Caco-2 (cell line): ENCODE results near the gene SH3TC1. TPM values are rescaled to one million over a fixed set of nuclear protein-coding genes. Genes with fewer than 3 reads are reported as not detected.

Experiments
- BruUV-seq: library from RNA; stranded (reverse); fragments of 400-500 nt; replicated peaks from 2 replicates; lab custom pipeline; 2021; lab: Mats Ljungman, UMichigan
- CTCF ChIA-PET: fragments of 300-600 bp; sonication (Branson Sonifier 250); formaldehyde crosslinking; loops from one replicate; lab custom pipeline; 2022; ENCODE audit warnings: antibody characterized with exemption; lab: Charles Lee
- POLR2A ChIA-PET: fragments of 300-600 bp; sonication (Branson Sonifier 250); formaldehyde crosslinking; loops from one replicate; lab custom pipeline; 2022; ENCODE audit warnings: antibody characterized with exemption; lab: Charles Lee
- DNase-seq, 2 experiments: peaks; one replicate each; pipeline versions ENCODE4 v3.0.0 to v3.0.0-alpha.2; 2020 to 2022
- H3K27me3 ChIP-seq: replicated peaks from 2 replicates; pipeline ENCODE4 v1.6.0; 2011; ENCODE audit warnings: low read length; ENCODE audit not compliant: control insufficient read depth, insufficient read depth
- H3K36me3 ChIP-seq: 2 replicates; pipeline ENCODE4 v1.5.1; 2011; ENCODE audit warnings: low read length; ENCODE audit not compliant: control insufficient read depth, insufficient read depth
- H3K4me1 ChIP-seq: fragments of 250-450 bp; sonication (Bioruptor Pico); 2 replicates; pipeline ENCODE4 v1.5.1; 2020; ENCODE audit warnings: mild to moderate bottlenecking
- H3K4me3 ChIP-seq: 2 replicates; pipeline ENCODE4 v1.5.1; 2011; ENCODE audit warnings: low read depth, mild to moderate bottlenecking, control low read depth, low read length
- H3K9me3 ChIP-seq: fragments of 250-450 bp; sonication (Bioruptor Pico); 2 replicates; pipeline ENCODE4 v1.5.1; 2020; ENCODE audit warnings: mild to moderate bottlenecking, moderate library complexity
- H3K27ac Mint-ChIP-seq: one replicate; pipeline ENCODE4 v1.8.0; 2022; ENCODE audit warnings: mixed read lengths; ENCODE audit not compliant: unreplicated experiment
- H3K27me3 Mint-ChIP-seq: one replicate; pipeline ENCODE4 v1.8.0; 2022; ENCODE audit warnings: mixed read lengths; ENCODE audit not compliant: insufficient read depth, unreplicated experiment
- H3K36me3 Mint-ChIP-seq: one replicate; pipeline ENCODE4 v1.8.0; 2022; ENCODE audit warnings: mild to moderate bottlenecking, mixed read lengths; ENCODE audit not compliant: insufficient read depth, unreplicated experiment
- H3K4me1 Mint-ChIP-seq: one replicate; pipeline ENCODE4 v1.8.0; 2022; ENCODE audit warnings: low read depth, mixed read lengths; ENCODE audit not compliant: unreplicated experiment
- H3K4me3 Mint-ChIP-seq: one replicate; pipeline ENCODE4 v1.8.0; 2022; ENCODE audit warnings: mild to moderate bottlenecking, moderate library complexity, mixed read lengths; ENCODE audit not compliant: unreplicated experiment
- H3K9me3 Mint-ChIP-seq: one replicate; pipeline ENCODE4 v1.8.0; 2022; ENCODE audit warnings: mixed read lengths; ENCODE audit not compliant: unreplicated experiment
- CTCF ChIP-seq, 2 experiments: fragments of 200-600 bp in 1 of 2; IDR thresholded peaks; 1 replicate in 1 of 2; 2 replicates in 1 of 2; pipeline versions ENCODE4 v1.5.1 to v1.8.0; 2011 to 2022; ENCODE audit warnings: antibody characterized with exemption in 1 of 2, control low read depth in 1 of 2, inconsistent platforms in 1 of 2, low read depth in 1 of 2, low read length in 1 of 2, mild to moderate bottlenecking in 1 of 2, moderate library complexity in 1 of 2; ENCODE audit not compliant: insufficient read depth in 1 of 2, severe bottlenecking in 1 of 2, unreplicated experiment in 1 of 2
- intact Hi-C: fragments of 100-400 bp; cut with micrococcal nuclease; formaldehyde crosslinking; loops from one replicate; pipeline ENCODE4 v1.10.0; 2022; ENCODE audit not compliant: unreplicated experiment
- total RNA-seq: library from RNA; stranded (reverse); gene quantifications from 2 replicates; pipeline ENCODE4 v1.2.3, GENCODE V29; 2022

SH3TC1 gene
- total RNA-seq, 1 experiment from 2014 or later: 18.6 TPM

DNA sequence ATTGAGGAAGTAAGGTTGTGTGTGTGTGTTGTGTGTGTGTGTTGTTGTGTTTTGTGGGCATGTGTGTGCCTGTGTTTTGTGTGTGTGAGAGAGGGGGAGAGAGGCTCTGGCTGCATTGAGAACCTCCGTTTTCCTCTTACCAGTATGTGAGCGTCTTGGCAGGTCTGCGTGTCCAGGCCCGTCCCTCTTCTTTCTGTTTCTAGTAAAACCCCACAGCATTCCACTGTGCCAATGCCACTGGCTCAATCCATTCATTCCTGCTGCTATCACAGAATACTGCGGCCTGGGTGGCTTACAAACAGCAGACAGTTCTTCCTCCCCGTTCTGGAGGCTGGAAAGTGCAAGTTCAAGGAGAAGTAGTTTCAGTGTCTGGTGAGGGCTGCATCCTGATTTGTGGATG lies 55.0 kb downstream of the SH3TC1 start:
- CTCF ChIA-PET: no interaction called here
- no peaks in the 10 kb centered on the region for H3K9me3 ChIP-seq
- H3K4me1 ChIP-seq: no peaks in the 10 kb centered on the region
- Mint-ChIP-seq H3K27ac (no peak overlapping the region), H3K4me1 (no peaks in the 10 kb centered on the region), H3K36me3 (no peaks in the 10 kb centered on the region), H3K27me3 (no peaks in the 10 kb centered on the region), H3K4me3 (no peak overlapping the region), H3K9me3 (no peaks in the 10 kb centered on the region)
- DNase-seq: no peak
- intact Hi-C loops: no loop called here
- POLR2A ChIA-PET: no interaction called here
- H3K27me3 ChIP-seq: no peaks in the 10 kb centered on the region
- no peaks in the 10 kb centered on the region for H3K36me3 ChIP-seq
- no peak for TF ChIP-seq CTCF (IDR thresholded peaks at IDR 0.05; ENCODE audit: insufficient read depth in 1 of 2, low read depth in 1 of 2, low read length in 1 of 2, severe bottlenecking in 1 of 2, unreplicated experiment in 1 of 2)
- no TSS peak for BruUV-seq
- no peak overlapping the region for H3K4me3 ChIP-seq

DNA sequence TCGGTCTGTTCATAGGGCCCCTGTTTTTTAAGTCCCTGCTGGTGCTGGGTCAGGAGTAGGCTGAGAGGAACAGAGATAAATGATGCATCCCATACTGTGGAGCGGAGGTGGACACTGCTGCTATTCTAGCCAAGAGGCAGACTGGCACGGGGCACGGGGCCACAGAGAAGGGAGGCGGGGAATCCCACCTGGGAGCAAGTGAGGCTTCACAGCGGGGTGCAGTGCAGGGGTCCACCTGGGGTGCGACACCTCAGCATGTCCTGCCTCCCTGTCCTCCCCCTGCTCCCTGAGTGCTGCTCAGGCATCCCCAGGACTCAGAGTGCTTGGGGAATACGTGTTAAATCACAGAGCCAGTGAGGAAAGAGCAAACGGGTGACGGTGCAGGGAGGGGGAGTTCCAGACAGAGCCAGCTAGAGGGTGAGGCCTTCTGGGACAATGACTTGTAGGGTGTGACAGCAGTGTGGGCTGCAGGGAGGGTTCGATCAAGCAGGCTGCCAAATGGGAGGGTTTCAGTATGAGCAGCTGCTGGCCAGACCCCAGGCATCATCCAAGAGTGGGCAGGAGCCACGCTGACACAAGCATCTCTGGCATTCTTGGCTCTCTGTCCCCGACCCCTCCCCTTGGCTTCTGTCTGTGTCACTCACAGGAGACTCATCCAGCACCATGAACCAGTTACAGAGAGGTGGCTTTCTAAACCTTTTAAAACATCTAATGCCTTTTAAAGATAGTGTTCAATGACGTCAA lies 56.8 kb downstream of the SH3TC1 start:
- no peaks in the 10 kb centered on the region for H3K4me1 ChIP-seq
- no peak for TF ChIP-seq CTCF (IDR thresholded peaks at IDR 0.05; ENCODE audit: insufficient read depth in 1 of 2, low read depth in 1 of 2, low read length in 1 of 2, severe bottlenecking in 1 of 2, unreplicated experiment in 1 of 2)
- no TSS peak for BruUV-seq
- H3K27me3 ChIP-seq: no peaks in the 10 kb centered on the region
- Mint-ChIP-seq H3K4me1 (no peaks in the 10 kb centered on the region), H3K27ac (no peak overlapping the region), H3K36me3 (no peaks in the 10 kb centered on the region), H3K4me3 (no peak overlapping the region), H3K9me3 (no peaks in the 10 kb centered on the region), H3K27me3 (no peaks in the 10 kb centered on the region)
- no peaks in the 10 kb centered on the region for H3K36me3 ChIP-seq
- H3K9me3 ChIP-seq: no peaks in the 10 kb centered on the region
- DNase-seq: no peak
- POLR2A ChIA-PET: no interaction called here
- CTCF ChIA-PET: no interaction called here
- intact Hi-C loops: no loop called here
- H3K4me3 ChIP-seq: no peak overlapping the region

GRCh38 chr4:8257854-8258253 lies 58.8 kb downstream of the SH3TC1 start:
- POLR2A ChIA-PET: no interaction called here
- CTCF ChIA-PET: no interaction called here

More at GRCh38 chr4:8257854-8258253, 58.8 kb downstream of the SH3TC1 start:
- intact Hi-C loops: no loop called here
- Histone ChIP-seq H3K4me3 (no peak overlapping the region), H3K36me3 (no peaks in the 10 kb centered on the region), H3K9me3 (no peaks in the 10 kb centered on the region), H3K27me3 (no peaks in the 10 kb centered on the region), H3K4me1 (no peaks in the 10 kb centered on the region; the same call in 1 of the 2 replicates)
- no peaks in the 10 kb centered on the region for H3K9me3 Mint-ChIP-seq
- TF ChIP-seq CTCF (IDR thresholded peaks at IDR 0.05; ENCODE audit: insufficient read depth in 1 of 2, low read depth in 1 of 2, low read length in 1 of 2, severe bottlenecking in 1 of 2, unreplicated experiment in 1 of 2): no peak
- H3K4me3 Mint-ChIP-seq: no peak overlapping the region
- no peaks in the 10 kb centered on the region for H3K27me3 Mint-ChIP-seq
- no peak for DNase-seq
- no peaks in the 10 kb centered on the region for H3K36me3 Mint-ChIP-seq
- no peaks in the 10 kb centered on the region for H3K4me1 Mint-ChIP-seq
- H3K27ac Mint-ChIP-seq: no peak overlapping the region
- BruUV-seq: no TSS peak
